ENCODE measurements around the gene CD69.

The CD69 gene

DNA sequence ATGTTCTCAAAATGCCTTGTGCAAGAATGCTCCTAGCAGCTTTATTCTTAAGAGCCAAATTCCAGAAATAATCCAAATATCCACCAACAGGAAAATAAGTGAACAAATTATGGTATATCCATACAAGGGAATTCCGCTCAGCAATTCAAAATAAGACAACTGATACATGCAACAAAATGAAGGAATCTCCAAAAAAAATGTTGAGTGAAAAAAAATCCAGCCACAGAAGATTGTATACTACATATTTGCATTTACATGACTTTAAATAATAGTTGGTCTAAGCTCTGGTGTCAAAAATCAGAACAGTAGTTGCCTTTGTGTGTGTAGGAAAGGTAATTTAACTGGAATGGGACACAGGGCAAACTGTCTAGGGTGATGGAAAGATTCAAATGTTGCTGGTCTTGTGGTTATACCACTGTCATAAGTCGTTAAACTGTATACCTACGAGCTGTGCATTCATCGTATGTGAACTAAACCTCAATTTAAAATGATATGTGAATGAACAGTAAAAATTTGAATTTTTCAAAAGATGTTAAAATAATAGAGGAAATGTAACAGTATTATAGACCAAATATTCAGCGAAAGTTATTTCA is 3.2 kb downstream of the CD69 start:
- ATAC-seq (no peak), DNase-seq (ENCODE audit: low spot score in 2 of 2) (no peak)
- peak overlapping the region; percentile 95 for H3K27ac Mint-ChIP-seq
- no peaks in the 10 kb centered on the region for H3K9me3 Mint-ChIP-seq
- H3K4me3 Mint-ChIP-seq: peak overlapping the region; percentile 81
- peaks cover 91% of the 10 kb centered on the region for H3K36me3 Mint-ChIP-seq
- H3K4me1 Mint-ChIP-seq: peaks cover 48% of the 10 kb centered on the region

- Mint-ChIP-seq H3K4me3 (peak overlapping the region; percentile 81), H3K27ac (peak overlapping the region; percentile 95), H3K4me1 (peaks cover 43% of the 10 kb centered on the region), H3K36me3 (peaks cover 99% of the 10 kb centered on the region), H3K9me3 (no peaks in the 10 kb centered on the region)
- no peak for DNase-seq (ENCODE audit: low spot score in 2 of 2)
- ATAC-seq: no peak
Observed at GRCh38 chr12:9756706-9757105, 4.0 kb downstream of the CD69 start.

- Mint-ChIP-seq H3K4me3 (peak overlapping the region; percentile 81), H3K36me3 (peaks cover 100% of the 10 kb centered on the region), H3K4me1 (peaks cover 42% of the 10 kb centered on the region), H3K27ac (peak overlapping the region; percentile 95), H3K9me3 (no peaks in the 10 kb centered on the region)
- ATAC-seq (no peak), DNase-seq (ENCODE audit: low spot score in 2 of 2) (no peak)
Observed at GRCh38 chr12:9756170-9756569, 4.5 kb downstream of the CD69 start.

GRCh38 chr12:9755567-9755966 is 5.1 kb downstream of the CD69 start:
- Mint-ChIP-seq H3K27ac (peak overlapping the region; percentile 83), H3K4me3 (peak overlapping the region; percentile 81), H3K9me3 (no peaks in the 10 kb centered on the region), H3K4me1 (peaks cover 42% of the 10 kb centered on the region), H3K36me3 (peaks cover 96% of the 10 kb centered on the region)
- DNase-seq (ENCODE audit: low spot score in 2 of 2) (no peak), ATAC-seq (no peak)

DNA sequence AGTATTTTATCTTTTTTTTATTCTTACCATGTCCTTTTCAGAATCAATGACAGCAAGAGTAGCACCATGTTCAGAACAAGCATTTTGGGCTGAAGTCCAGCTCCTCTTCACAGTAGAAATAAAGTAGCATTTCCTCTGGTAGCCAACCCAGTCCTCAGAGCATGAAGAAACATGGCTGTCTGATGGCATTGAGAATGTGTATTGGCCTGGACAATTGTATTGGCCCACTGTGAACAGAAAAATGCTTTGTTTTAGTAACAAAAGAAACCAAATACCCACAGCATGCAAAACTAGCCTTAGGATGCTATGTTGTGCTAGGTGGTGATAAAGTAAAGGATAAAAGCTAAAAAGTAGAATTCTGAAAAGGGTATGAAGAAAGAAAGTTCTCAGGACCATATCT is 5.7 kb downstream of the CD69 start:
- H3K4me3 Mint-ChIP-seq: peak overlapping the region; percentile 81
- ATAC-seq (no peak), DNase-seq (ENCODE audit: low spot score in 2 of 2) (no peak)
- H3K9me3 Mint-ChIP-seq: no peaks in the 10 kb centered on the region
- H3K36me3 Mint-ChIP-seq: peaks cover 91% of the 10 kb centered on the region
- H3K4me1 Mint-ChIP-seq: peaks cover 47% of the 10 kb centered on the region
- peak overlapping the region; percentile 83 for H3K27ac Mint-ChIP-seq

- ATAC-seq: no peak
- Mint-ChIP-seq H3K27ac (peak overlapping the region; percentile 83), H3K4me1 (peaks cover 47% of the 10 kb centered on the region), H3K9me3 (no peaks in the 10 kb centered on the region), H3K36me3 (peaks cover 83% of the 10 kb centered on the region), H3K4me3 (peak overlapping the region; percentile 81)
- DNase-seq (ENCODE audit: low spot score in 2 of 2): no peak
Observed at GRCh38 chr12:9754099-9754927, 6.4 kb downstream of the CD69 start.

DNA sequence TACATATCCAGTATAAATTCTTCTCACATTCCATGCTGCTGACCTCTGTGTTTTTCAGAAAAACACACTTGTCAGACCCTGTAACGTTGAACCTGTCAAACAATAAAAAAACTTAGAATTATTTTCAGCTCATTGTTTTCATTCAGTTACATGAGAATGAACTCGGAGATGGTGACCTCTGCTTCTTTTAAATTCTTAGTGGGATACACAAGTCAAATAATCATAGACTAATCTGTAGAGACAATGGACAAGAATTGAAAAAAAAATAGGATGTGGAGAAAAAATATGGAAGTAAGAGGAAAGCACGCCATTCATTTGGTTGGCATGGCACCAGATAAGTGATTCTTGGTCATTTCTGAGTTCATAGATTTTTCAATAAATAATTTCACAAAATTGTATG is 7.2 kb downstream of the CD69 start:
- Mint-ChIP-seq H3K4me1 (peaks cover 47% of the 10 kb centered on the region), H3K4me3 (peak overlapping the region; percentile 19)

GRCh38 chr12:9753073-9753472 is 7.6 kb downstream of the CD69 start:
- peaks cover 47% of the 10 kb centered on the region for H3K4me1 Mint-ChIP-seq
- H3K9me3 Mint-ChIP-seq: no peaks in the 10 kb centered on the region
- ATAC-seq: no peak
- peak overlapping the region; percentile 83 for H3K27ac Mint-ChIP-seq
- peaks cover 71% of the 10 kb centered on the region for H3K36me3 Mint-ChIP-seq
- DNase-seq (ENCODE audit: low spot score in 2 of 2): no peak
- H3K4me3 Mint-ChIP-seq: peak overlapping the region; percentile 19

More for the DNA sequence above, 7.2 kb downstream of the CD69 start:
- ATAC-seq (no peak), DNase-seq (ENCODE audit: low spot score in 2 of 2) (no peak)
- no peaks in the 10 kb centered on the region for H3K9me3 Mint-ChIP-seq
- H3K36me3 Mint-ChIP-seq: peaks cover 75% of the 10 kb centered on the region
- peak overlapping the region; percentile 83 for H3K27ac Mint-ChIP-seq

GRCh38 chr12:9752145-9752933 is 8.4 kb downstream of the CD69 start:
- ATAC-seq (peak; percentile 36), DNase-seq (ENCODE audit: low spot score in 2 of 2) (no peak)
- Mint-ChIP-seq H3K4me3 (peak overlapping the region; percentile 21), H3K9me3 (no peaks in the 10 kb centered on the region), H3K27ac (peak overlapping the region; percentile 83), H3K36me3 (peaks cover 64% of the 10 kb centered on the region), H3K4me1 (peaks cover 47% of the 10 kb centered on the region)

GRCh38 chr12:9751204-9752144 is 9.2 kb downstream of the CD69 start:
- peaks cover 55% of the 10 kb centered on the region for H3K36me3 Mint-ChIP-seq
- H3K4me3 Mint-ChIP-seq: peak overlapping the region; percentile 21
- peak overlapping the region; percentile 55 for H3K27ac Mint-ChIP-seq
- ATAC-seq (peak; percentile 75), DNase-seq (ENCODE audit: low spot score in 2 of 2) (no peak)
- H3K4me1 Mint-ChIP-seq: peaks cover 42% of the 10 kb centered on the region
- no peaks in the 10 kb centered on the region for H3K9me3 Mint-ChIP-seq

GRCh38 chr12:9750276-9751203 is 10.2 kb downstream of the CD69 start:
- H3K27ac Mint-ChIP-seq: no peak overlapping the region
- DNase-seq (ENCODE audit: low spot score in 2 of 2) (peak in 1 of 2 donors; percentile 77), ATAC-seq (peak; percentile 81)
- H3K9me3 Mint-ChIP-seq: no peaks in the 10 kb centered on the region
- peaks cover 35% of the 10 kb centered on the region for H3K4me1 Mint-ChIP-seq
- H3K36me3 Mint-ChIP-seq: peaks cover 46% of the 10 kb centered on the region
- peak overlapping the region; percentile 23 for H3K4me3 Mint-ChIP-seq

DNA sequence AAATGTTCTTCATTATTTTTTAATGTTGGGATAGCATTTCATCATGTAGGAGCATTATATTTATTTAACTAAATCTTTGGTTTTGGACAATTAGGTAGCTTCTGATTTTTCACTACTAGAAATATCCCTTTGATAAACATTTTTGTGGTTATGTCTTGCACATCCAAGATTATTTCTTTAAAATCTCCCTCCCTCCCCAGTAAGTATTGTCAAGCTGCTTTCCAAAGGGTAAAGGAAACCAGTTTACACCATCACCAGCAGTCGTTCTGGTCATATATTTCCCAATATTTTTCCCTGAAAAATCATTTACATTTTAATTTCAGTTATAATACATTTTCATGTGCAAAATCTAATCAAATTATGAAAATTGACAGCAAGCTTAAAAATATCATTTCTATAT is 11.1 kb downstream of the CD69 start:
- peaks cover 37% of the 10 kb centered on the region for H3K36me3 Mint-ChIP-seq
- no peak overlapping the region for H3K27ac Mint-ChIP-seq
- no peak for ATAC-seq
- no peak for DNase-seq (ENCODE audit: low spot score in 2 of 2)
- H3K4me1 Mint-ChIP-seq: peaks cover 33% of the 10 kb centered on the region
- H3K4me3 Mint-ChIP-seq: no peak overlapping the region
- H3K9me3 Mint-ChIP-seq: no peaks in the 10 kb centered on the region

GRCh38 chr12:9745199-9745598 is 15.5 kb downstream of the CD69 start:
- Mint-ChIP-seq H3K27ac (no peak overlapping the region), H3K36me3 (peaks cover 7% of the 10 kb centered on the region), H3K4me1 (peaks cover 38% of the 10 kb centered on the region), H3K9me3 (peaks cover 2% of the 10 kb centered on the region), H3K4me3 (no peak overlapping the region)
- no peak for DNase-seq (ENCODE audit: low spot score in 2 of 2)
- ATAC-seq: no peak

- Mint-ChIP-seq H3K4me1 (peaks cover 45% of the 10 kb centered on the region), H3K27ac (peak overlapping the region; percentile 92), H3K9me3 (peaks cover 2% of the 10 kb centered on the region), H3K4me3 (peak overlapping the region; percentile 80), H3K36me3 (peaks cover 12% of the 10 kb centered on the region)
- ATAC-seq: peak; percentile 33
- DNase-seq (ENCODE audit: low spot score in 2 of 2): no peak
Observed at GRCh38 chr12:9742661-9743060, 18.0 kb downstream of the CD69 start.
